ENCODE data around the gene VAV2. TPM values are rescaled to one million over a fixed set of nuclear protein-coding genes. Genes with fewer than 3 reads are reported as not detected.

Gene VAV2
- total RNA-seq, 1 experiment from 2014 or later: 4.4 TPM

- in situ Hi-C loops (cut with HindIII; ENCODE audit: low pct_unique_long_range_greater_than_20kb, low sequenced_read_pairs): no loop called here
- DNase-seq (ENCODE audit: low read depth, low spot score): no peak
Measured at GRCh38 chr9:133977421-133978201, 14.5 kb downstream of the VAV2 start.

GRCh38 chr9:133976887-133977286 lies 15.2 kb downstream of the VAV2 start:
- in situ Hi-C loops (cut with HindIII; ENCODE audit: low pct_unique_long_range_greater_than_20kb, low sequenced_read_pairs): no loop called here
- no peak for DNase-seq (ENCODE audit: low read depth, low spot score)

GRCh38 chr9:133976191-133976861 lies 15.8 kb downstream of the VAV2 start:
- no peak for DNase-seq (ENCODE audit: low read depth, low spot score)
- in situ Hi-C loops (cut with HindIII; ENCODE audit: low pct_unique_long_range_greater_than_20kb, low sequenced_read_pairs): no loop called here

GRCh38 chr9:133975511-133975910 lies 16.6 kb downstream of the VAV2 start:
- in situ Hi-C loops (cut with HindIII; ENCODE audit: low pct_unique_long_range_greater_than_20kb, low sequenced_read_pairs): no loop called here
- DNase-seq (ENCODE audit: low read depth, low spot score): no peak

- no peak for DNase-seq (ENCODE audit: low read depth, low spot score)
- in situ Hi-C loops (cut with HindIII; ENCODE audit: low pct_unique_long_range_greater_than_20kb, low sequenced_read_pairs): no loop called here
Measured at GRCh38 chr9:133974631-133975341, 17.3 kb downstream of the VAV2 start.

- in situ Hi-C loops (cut with HindIII; ENCODE audit: low pct_unique_long_range_greater_than_20kb, low sequenced_read_pairs): no loop called here
- no peak for DNase-seq (ENCODE audit: low read depth, low spot score)
Measured at GRCh38 chr9:133973791-133974630, 18.1 kb downstream of the VAV2 start.

GRCh38 chr9:133973111-133973790 lies 18.9 kb downstream of the VAV2 start:
- in situ Hi-C loops (cut with HindIII; ENCODE audit: low pct_unique_long_range_greater_than_20kb, low sequenced_read_pairs): no loop called here
- DNase-seq (ENCODE audit: low read depth, low spot score): no peak

- in situ Hi-C loops (cut with HindIII; ENCODE audit: low pct_unique_long_range_greater_than_20kb, low sequenced_read_pairs): no loop called here
- DNase-seq (ENCODE audit: low read depth, low spot score): no peak
Measured at GRCh38 chr9:133971981-133972941, 19.9 kb downstream of the VAV2 start.

GRCh38 chr9:133971121-133971951 lies 20.8 kb downstream of the VAV2 start:
- in situ Hi-C loops (cut with HindIII; ENCODE audit: low pct_unique_long_range_greater_than_20kb, low sequenced_read_pairs): no loop called here
- no peak for DNase-seq (ENCODE audit: low read depth, low spot score)

- DNase-seq (ENCODE audit: low read depth, low spot score): no peak
- in situ Hi-C loops (cut with HindIII; ENCODE audit: low pct_unique_long_range_greater_than_20kb, low sequenced_read_pairs): no loop called here
Measured at GRCh38 chr9:133970581-133971058, 21.5 kb downstream of the VAV2 start.

GRCh38 chr9:133969681-133970580 lies 22.2 kb downstream of the VAV2 start:
- in situ Hi-C loops (cut with HindIII; ENCODE audit: low pct_unique_long_range_greater_than_20kb, low sequenced_read_pairs): no loop called here
- DNase-seq (ENCODE audit: low read depth, low spot score): no peak

- no peak for DNase-seq (ENCODE audit: low read depth, low spot score)
- in situ Hi-C loops (cut with HindIII; ENCODE audit: low pct_unique_long_range_greater_than_20kb, low sequenced_read_pairs): no loop called here
Measured at GRCh38 chr9:133968966-133969617, 23.0 kb downstream of the VAV2 start.

GRCh38 chr9:133968428-133968827 lies 23.7 kb downstream of the VAV2 start:
- in situ Hi-C loops (cut with HindIII; ENCODE audit: low pct_unique_long_range_greater_than_20kb, low sequenced_read_pairs): no loop called here

More at GRCh38 chr9:133968428-133968827, 23.7 kb downstream of the VAV2 start:
- DNase-seq (ENCODE audit: low read depth, low spot score): no peak

Measured in SK-MEL-5 (cell line).